Renal cortical epithelial cell (primary cell): ENCODE measurements around the gene CSAD. TPM values are rescaled to one million over a fixed set of nuclear protein-coding genes. Genes with fewer than 3 reads are reported as not detected.

Experiments
- total RNA-seq: library from RNA; depleted of rRNA; stranded (reverse); fragments of >200 nt; gene quantifications from 2 replicates; pipeline ENCODE4 v1.2.3, GENCODE V29; 2014

The CSAD gene
- total RNA-seq, 1 donor from 2014 or later = 9.1 TPM

Other genes starting within 250 kb of the CSAD start
- gene KRT18, start 231.8 kb downstream of the CSAD start, total RNA-seq = 294 and 1,160 TPM in 2 replicates
- gene EIF4B, start 174.5 kb downstream of the CSAD start, total RNA-seq = 1,047 and 1,149 TPM in 2 replicates
- gene TNS2, start 130.9 kb downstream of the CSAD start, total RNA-seq = 1.7 and 18.3 TPM in 2 replicates
- 13.9 and 30.6 TPM in 2 replicates for gene SPRYD3, start 101.5 kb downstream of the CSAD start, total RNA-seq
- 76.1 and 95.0 TPM in 2 replicates for gene IGFBP6, start 83.3 kb downstream of the CSAD start, total RNA-seq
- not detected in 2 replicates for gene SOAT2, start 77.4 kb downstream of the CSAD start, total RNA-seq
- 7.6 and 20.7 TPM in 2 replicates for gene ZNF740, start 203 bp downstream of the CSAD start, total RNA-seq
- gene ITGB7, start 26.3 kb upstream of the CSAD start, total RNA-seq = 2.8 and 3.1 TPM in 2 replicates
- gene RARG, start 51.3 kb upstream of the CSAD start, total RNA-seq = 5.2 and 14.6 TPM in 2 replicates
- gene ESPL1, start 87.4 kb upstream of the CSAD start, total RNA-seq = 0.70 and 2.4 TPM in 2 replicates
- gene PFDN5, start 114.6 kb upstream of the CSAD start, total RNA-seq = 323 and 327 TPM in 2 replicates
- 28.4 and 42.9 TPM in 2 replicates for gene MYG1, start 118.8 kb upstream of the CSAD start, total RNA-seq
- gene AAAS, start 140.7 kb upstream of the CSAD start, total RNA-seq = 40.1 and 40.3 TPM in 2 replicates
- not detected in 2 replicates for gene SP7, start 155.4 kb upstream of the CSAD start, total RNA-seq
- gene SP1, start 199.3 kb upstream of the CSAD start, total RNA-seq = 33.3 and 51.7 TPM in 2 replicates
- gene AMHR2, start 242.9 kb upstream of the CSAD start, total RNA-seq = not detected in 2 replicates